ENCODE measurements around the gene CLDN12. TPM values are rescaled to one million over a fixed set of nuclear protein-coding genes. Genes with fewer than 3 reads are reported as not detected.

The CLDN12 gene
- total and polyA plus RNA-seq, 2 of the 13 experiments (the other 11 are each of a cell fraction or from before 2014, with no cell fraction given): 44.1 to 114 TPM

GRCh38 chr7:90409667-90410066, 6.4 kb downstream of the CLDN12 start (continued):
- TF ChIP-seq KLF11 (CRISPR knock-in tag; IDR thresholded peaks at IDR 0.05) (peak; percentile 52; the same call in 1 of the 2 replicates), STAT5B (CRISPR knock-in tag; IDR thresholded peaks at IDR 0.05) (no peak), ARHGAP35 (CRISPR knock-in tag; IDR thresholded peaks at IDR 0.05; ENCODE audit: borderline replicate concordance) (no peak), EHMT2 (IDR thresholded peaks at IDR 0.05; ENCODE audit: borderline replicate concordance, low read depth, low read length) (no peak), ZNF629 (CRISPR knock-in tag; conservative IDR thresholded peaks at IDR 0.05) (no peak), PRPF4 (IDR thresholded peaks at IDR 0.05; ENCODE audit: low read depth, low read length, poor library complexity, severe bottlenecking) (no peak), CTCF (CRISPR knock-in tag; IDR thresholded peaks at IDR 0.05) (no peak), TERF1 (CRISPR knock-in tag; IDR thresholded peaks at IDR 0.05) (no peak), ZBTB7B (CRISPR knock-in tag; IDR thresholded peaks at IDR 0.05) (0 out of 2 replicates have a peak, but pooled peaks have one; percentile 19), FOXA1 (IDR thresholded peaks at IDR 0.05) (no peak), FOXA1 (CRISPR knock-in tag; IDR thresholded peaks at IDR 0.05) (peak; percentile 53; the same call in 1 of the 2 replicates), ZNF878 (CRISPR knock-in tag; IDR thresholded peaks at IDR 0.05) (no peak), ARID5B (CRISPR knock-in tag; IDR thresholded peaks at IDR 0.05) (peak; percentile 84), CERS6 (CRISPR knock-in tag; IDR thresholded peaks at IDR 0.05) (no peak), ZNF530 (CRISPR knock-in tag; IDR thresholded peaks at IDR 0.05; ENCODE audit: low read depth) (no peak), ZKSCAN8 (CRISPR knock-in tag; IDR thresholded peaks at IDR 0.05; ENCODE audit: borderline replicate concordance) (no peak), JUNB (CRISPR knock-in tag; IDR thresholded peaks at IDR 0.05; ENCODE audit: borderline replicate concordance) (no peak), SOX5 (CRISPR knock-in tag; IDR thresholded peaks at IDR 0.05; ENCODE audit: borderline replicate concordance) (peak; percentile 50; the same call in 1 of the 2 replicates), ZNF83 (CRISPR knock-in tag; IDR thresholded peaks at IDR 0.05; ENCODE audit: borderline replicate concordance) (no peak), RBM22 (optimal IDR thresholded peaks at IDR 0.05; ENCODE audit: low read length) (no peak), ATM (IDR thresholded peaks at IDR 0.05; ENCODE audit: borderline replicate concordance) (no peak), SOX13 (IDR thresholded peaks at IDR 0.05) (no peak), SOX13 (CRISPR knock-in tag; conservative IDR thresholded peaks at IDR 0.05 in 1 of 2, IDR thresholded peaks at IDR 0.05 in 1 of 2) (peak in 1 of 2 experiments; percentile 51; a peak in 1 of 4 replicates), ZNF44 (CRISPR knock-in tag; IDR thresholded peaks at IDR 0.05) (no peak)

Measured in HepG2 (cell line).